GM20431 (cell line): ENCODE results near the gene MTSS2.
"Not testable (repeated sequence)": the region's sequence is repeated elsewhere in the genome, so short reads cannot be mapped to it uniquely, and the experiment has no call there.

Experiments used
- in situ Hi-C: fragments of 300-500 bp; cut with MseI, MboI; formaldehyde crosslinking; loops from one replicate; pipeline ENCODE4 v1.15.0; 2020; ENCODE audit warnings: low sequenced_read_pairs; ENCODE audit not compliant: unreplicated experiment

Gene MTSS2

GRCh38 chr16:70678121-70678897 lies 7.5 kb downstream of the MTSS2 start:
- in situ Hi-C loops, result no loop called here

DNA sequence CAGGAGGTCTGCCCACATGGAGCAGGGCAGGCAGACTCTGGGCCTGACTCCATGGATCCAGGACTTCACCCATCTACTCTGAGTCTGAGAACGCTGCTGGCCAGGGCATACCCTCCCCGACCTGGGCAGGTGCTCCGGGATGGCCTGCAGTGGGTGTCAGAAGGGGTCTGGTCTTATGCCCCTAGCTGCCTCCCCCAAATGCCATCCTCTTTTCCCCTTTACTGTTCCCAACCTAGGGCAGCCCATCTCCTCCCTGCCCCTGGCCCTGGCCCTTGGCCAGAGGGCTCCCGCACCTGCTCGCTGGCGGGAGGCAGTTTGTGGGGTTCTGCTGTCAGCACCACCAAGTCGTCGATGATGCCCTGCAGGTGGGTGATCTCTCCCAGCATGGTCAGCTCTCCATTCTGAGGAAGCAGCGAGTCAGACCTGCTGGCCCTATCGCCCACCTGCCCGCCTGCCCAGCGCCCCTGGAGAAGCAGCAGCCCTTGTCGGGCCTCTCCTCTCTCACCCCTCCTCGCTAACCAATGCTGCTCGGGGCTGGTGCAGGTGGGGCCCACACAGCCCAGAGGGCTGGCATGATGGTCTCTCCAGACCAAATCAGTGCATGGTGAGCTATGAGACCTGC lies 8.2 kb downstream of the MTSS2 start:
- in situ Hi-C loops, result no loop called here

GRCh38 chr16:70676675-70677498 lies 9.0 kb downstream of the MTSS2 start:
- in situ Hi-C loops, result no loop called here

GRCh38 chr16:70675851-70676513 lies 9.9 kb downstream of the MTSS2 start:
- in situ Hi-C loops, result no loop called here

DNA sequence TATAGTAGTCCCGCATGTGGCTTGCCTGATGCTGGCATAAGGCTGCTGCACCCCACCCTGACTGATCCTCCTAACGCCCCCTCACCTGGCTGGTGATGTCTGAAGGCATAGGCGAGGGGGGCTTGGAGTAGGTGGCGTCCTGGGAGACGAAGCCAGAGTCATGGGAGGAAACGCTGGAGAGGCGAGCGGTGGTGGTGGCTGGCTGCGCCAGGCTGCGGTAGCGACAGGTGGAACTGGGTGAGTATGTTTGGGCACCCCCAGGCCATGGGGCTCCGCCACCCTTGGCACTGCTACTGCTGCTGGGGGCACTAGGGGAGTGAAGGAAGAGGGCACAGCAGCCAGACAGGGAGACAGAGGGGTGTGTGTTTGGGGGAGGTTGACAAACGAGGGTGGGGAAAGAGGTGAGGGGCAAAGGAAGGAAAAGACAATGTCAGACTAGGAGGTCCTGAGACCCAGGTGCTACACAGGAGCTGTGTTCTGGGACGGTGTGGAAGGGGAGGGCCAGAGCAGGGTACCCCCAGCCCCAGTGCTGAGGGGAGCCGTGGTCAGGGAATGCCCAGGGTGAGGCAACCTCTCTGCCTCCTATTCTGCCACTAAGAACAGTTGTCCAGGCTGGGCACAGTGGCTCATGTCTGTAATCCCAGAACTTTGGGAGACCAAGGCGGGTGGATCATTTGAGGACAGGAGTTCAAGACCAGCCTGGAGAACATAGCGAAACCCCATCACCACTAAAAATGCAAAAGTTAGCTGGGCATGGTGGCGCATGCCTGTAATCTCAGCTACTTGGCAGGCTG lies 11.4 kb downstream of the MTSS2 start:
- in situ Hi-C loops, result no loop called here

DNA sequence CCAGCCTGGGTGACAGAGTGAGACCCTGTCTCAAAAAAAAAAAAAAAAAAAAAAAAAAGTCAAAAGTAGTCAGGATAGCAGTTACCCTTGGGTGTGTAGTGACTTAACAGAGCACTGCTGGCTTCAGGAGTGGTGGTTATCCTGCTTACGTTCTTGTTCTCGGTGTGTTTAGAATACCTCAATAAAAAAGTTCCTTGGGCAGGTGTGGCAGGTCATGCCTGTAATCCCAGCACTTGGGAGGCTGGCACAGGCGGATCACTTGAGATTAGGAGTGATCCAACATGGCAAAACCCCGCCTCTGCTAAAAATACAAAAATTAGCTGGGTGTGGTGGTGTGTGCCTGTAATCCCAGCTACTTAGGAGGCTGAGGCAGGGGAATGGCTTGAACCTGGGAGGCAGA lies 14.9 kb downstream of the MTSS2 start:
- in situ Hi-C loops, result not testable (repeated sequence)

DNA sequence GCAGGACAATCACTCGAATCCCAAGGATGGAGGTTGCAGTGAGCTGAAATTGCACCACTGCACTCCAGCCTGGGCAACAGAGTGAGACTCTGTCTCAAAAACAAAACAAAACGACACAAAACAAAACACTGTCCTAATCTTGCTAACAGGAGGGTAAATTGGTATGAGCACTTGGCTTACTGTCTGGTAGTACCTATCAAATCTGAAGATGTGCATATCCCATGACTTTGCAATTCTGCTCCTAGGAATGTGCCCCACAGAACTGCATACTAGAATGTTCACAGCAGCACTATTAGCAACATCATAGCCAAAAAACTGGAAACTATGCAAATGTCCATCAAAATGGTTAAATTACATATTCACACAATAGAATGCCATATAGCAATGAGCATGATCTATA lies 15.7 kb downstream of the MTSS2 start:
- in situ Hi-C loops, result no loop called here

DNA sequence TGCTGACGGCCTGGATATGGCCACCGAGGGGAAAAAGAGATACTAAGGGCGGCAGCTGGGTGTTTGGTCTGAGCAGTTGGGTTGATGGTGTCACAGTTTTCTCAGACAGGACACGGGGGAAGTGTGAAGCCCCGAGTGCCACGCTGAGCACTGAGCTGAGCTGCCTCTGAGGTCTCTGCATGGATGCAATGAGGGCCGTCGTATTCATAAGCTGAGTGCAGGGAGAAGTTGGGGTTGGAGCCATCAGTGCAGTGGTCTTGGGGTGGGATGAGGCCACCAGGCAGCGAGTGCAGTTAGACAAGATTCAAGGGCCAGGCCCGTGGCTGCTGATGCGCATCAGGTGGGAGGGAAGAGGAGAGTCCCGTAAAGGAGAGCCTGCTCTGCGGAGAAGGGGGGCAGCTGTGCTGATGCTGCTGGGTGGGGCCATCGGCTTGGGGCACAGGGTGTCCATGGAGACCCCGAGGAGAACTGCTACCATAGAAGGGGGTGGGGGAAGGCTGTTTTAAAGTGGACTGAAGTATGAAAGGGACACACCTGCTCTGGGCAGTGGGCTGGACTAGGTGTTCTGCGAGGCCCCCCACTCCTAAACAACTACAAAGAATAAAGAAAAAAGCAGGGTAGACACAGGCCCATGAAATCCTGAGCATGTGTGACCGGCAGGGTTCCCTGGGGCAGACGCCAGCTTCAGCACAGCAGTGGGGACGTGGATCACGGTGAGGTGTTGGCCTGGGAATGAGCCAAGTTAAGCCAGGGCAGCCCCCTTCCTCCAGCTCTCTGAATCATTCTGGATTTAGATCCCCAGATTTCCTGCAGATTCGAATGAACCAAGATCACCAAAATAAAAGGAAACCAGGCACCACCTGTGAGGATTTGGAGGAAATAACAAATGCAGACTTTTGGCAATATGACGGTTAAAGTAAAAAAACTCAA lies 19.8 kb downstream of the MTSS2 start:
- in situ Hi-C loops, result no loop called here

GRCh38 chr16:70665113-70665694 lies 20.6 kb downstream of the MTSS2 start:
- in situ Hi-C loops, result no loop called here

GRCh38 chr16:70664325-70665112 lies 21.3 kb downstream of the MTSS2 start:
- in situ Hi-C loops, result no loop called here

GRCh38 chr16:70663524-70664324 lies 22.1 kb downstream of the MTSS2 start:
- in situ Hi-C loops, result no loop called here

GRCh38 chr16:70662991-70663523 lies 22.8 kb downstream of the MTSS2 start:
- in situ Hi-C loops, result no loop called here

DNA sequence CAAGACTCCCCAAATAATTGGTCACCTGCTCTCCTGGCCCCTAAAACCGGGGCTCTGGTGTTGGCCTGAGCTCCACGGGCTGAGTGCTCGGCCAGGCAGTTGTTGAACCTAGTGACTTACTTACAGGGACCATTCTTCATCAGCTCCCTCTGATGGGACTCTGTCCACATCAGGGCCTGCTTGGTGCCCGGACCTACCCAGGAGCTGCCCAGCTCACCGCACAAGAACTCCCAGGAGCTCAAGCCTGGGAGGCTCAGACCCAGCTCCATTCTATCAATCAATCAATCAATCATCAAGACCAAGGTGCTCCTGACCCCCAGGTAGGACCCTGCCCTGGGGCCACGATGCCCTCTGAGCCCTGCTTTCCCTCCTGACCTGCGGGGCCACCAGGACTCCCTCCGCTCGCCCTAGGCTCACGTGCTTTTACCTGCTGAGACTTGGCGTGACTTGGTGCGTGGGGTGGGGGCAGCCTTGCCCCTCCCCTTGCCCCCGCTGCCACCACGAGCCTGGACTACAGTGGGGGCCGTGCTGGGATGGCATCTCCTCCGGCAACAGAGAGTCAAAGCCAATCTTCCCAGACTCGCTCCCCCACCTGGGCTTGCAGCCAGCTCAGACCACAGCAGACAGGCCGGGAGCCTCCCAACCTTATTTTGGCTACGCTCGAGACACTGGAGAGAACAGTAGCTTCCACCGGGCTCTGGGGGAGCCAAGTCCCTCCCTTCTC lies 23.8 kb downstream of the MTSS2 start:
- in situ Hi-C loops, result no loop called here

GRCh38 chr16:70661534-70661917 lies 24.3 kb downstream of the MTSS2 start:
- in situ Hi-C loops, result no loop called here

GRCh38 chr16:70660672-70661350 lies 25.0 kb downstream of the MTSS2 start:
- in situ Hi-C loops, result no loop called here
